ENCODE data around the gene SPEN.

The SPEN gene

GRCh38 chr1:15867288-15867687, 19.8 kb downstream of the SPEN start:
- Histone ChIP-seq H3K9ac (ENCODE audit: low read length) (no peak overlapping the region), H3K27ac (ENCODE audit: low read length) (no peak overlapping the region)

GRCh38 chr1:15869413-15869812, 21.9 kb downstream of the SPEN start:
- Histone ChIP-seq H3K36me3 (ENCODE audit: control insufficient read depth, low read depth, low read length) (peaks cover 5% of the 10 kb centered on the region), H3K4me1 (ENCODE audit: control insufficient read depth, low read depth, low read length) (no peaks in the 10 kb centered on the region), H3K4me3 (ENCODE audit: low read length) (no peak overlapping the region), H3K27ac (ENCODE audit: low read length) (no peak overlapping the region), H3K27me3 (ENCODE audit: control insufficient read depth, insufficient read depth, low read length) (no peaks in the 10 kb centered on the region), H3K9me3 (ENCODE audit: control insufficient read depth, low read depth, low read length) (no peaks in the 10 kb centered on the region), H3K9ac (ENCODE audit: low read length) (no peak overlapping the region)

More at GRCh38 chr1:15867288-15867687, 19.8 kb downstream of the SPEN start:
- Histone ChIP-seq H3K4me3 (ENCODE audit: low read length) (no peak overlapping the region), H3K36me3 (ENCODE audit: control insufficient read depth, low read depth, low read length) (no peaks in the 10 kb centered on the region), H3K4me1 (ENCODE audit: control insufficient read depth, low read depth, low read length) (no peaks in the 10 kb centered on the region), H3K27me3 (ENCODE audit: control insufficient read depth, insufficient read depth, low read length) (no peaks in the 10 kb centered on the region), H3K9me3 (ENCODE audit: control insufficient read depth, low read depth, low read length) (no peaks in the 10 kb centered on the region)

- no peak overlapping the region for H3K9ac ChIP-seq (ENCODE audit: low read length)
- no peak overlapping the region for H3K4me3 ChIP-seq (ENCODE audit: low read length)
- H3K27me3 ChIP-seq (ENCODE audit: control insufficient read depth, insufficient read depth, low read length) = no peaks in the 10 kb centered on the region
- H3K9me3 ChIP-seq (ENCODE audit: control insufficient read depth, low read depth, low read length) = no peaks in the 10 kb centered on the region
- H3K27ac ChIP-seq (ENCODE audit: low read length) = no peak overlapping the region
- H3K4me1 ChIP-seq (ENCODE audit: control insufficient read depth, low read depth, low read length) = no peaks in the 10 kb centered on the region
- peaks cover 5% of the 10 kb centered on the region for H3K36me3 ChIP-seq (ENCODE audit: control insufficient read depth, low read depth, low read length)
Measured at GRCh38 chr1:15870421-15870820, 22.9 kb downstream of the SPEN start.

- H3K9ac ChIP-seq (ENCODE audit: low read length) = no peak overlapping the region
- H3K27ac ChIP-seq (ENCODE audit: low read length) = no peak overlapping the region
Measured at GRCh38 chr1:15874471-15874870, 27.0 kb downstream of the SPEN start.

GRCh38 chr1:15876357-15877055, 29.0 kb downstream of the SPEN start:
- no peak overlapping the region for H3K27ac ChIP-seq (ENCODE audit: low read length)
- no peaks in the 10 kb centered on the region for H3K4me1 ChIP-seq (ENCODE audit: control insufficient read depth, low read depth, low read length)
- H3K9ac ChIP-seq (ENCODE audit: low read length) = no peak overlapping the region
- no peaks in the 10 kb centered on the region for H3K9me3 ChIP-seq (ENCODE audit: control insufficient read depth, low read depth, low read length)
- no peaks in the 10 kb centered on the region for H3K27me3 ChIP-seq (ENCODE audit: control insufficient read depth, insufficient read depth, low read length)
- no peak overlapping the region for H3K4me3 ChIP-seq (ENCODE audit: low read length)
- peaks cover 8% of the 10 kb centered on the region for H3K36me3 ChIP-seq (ENCODE audit: control insufficient read depth, low read depth, low read length)

More at GRCh38 chr1:15874471-15874870, 27.0 kb downstream of the SPEN start:
- H3K36me3 ChIP-seq (ENCODE audit: control insufficient read depth, low read depth, low read length) = peaks cover 8% of the 10 kb centered on the region
- H3K4me1 ChIP-seq (ENCODE audit: control insufficient read depth, low read depth, low read length) = no peaks in the 10 kb centered on the region
- H3K9me3 ChIP-seq (ENCODE audit: control insufficient read depth, low read depth, low read length) = no peaks in the 10 kb centered on the region
- no peak overlapping the region for H3K4me3 ChIP-seq (ENCODE audit: low read length)
- H3K27me3 ChIP-seq (ENCODE audit: control insufficient read depth, insufficient read depth, low read length) = no peaks in the 10 kb centered on the region

GRCh38 chr1:15881961-15882360, 34.5 kb downstream of the SPEN start:
- Histone ChIP-seq H3K27ac (ENCODE audit: low read length) (no peak overlapping the region), H3K9ac (ENCODE audit: low read length) (no peak overlapping the region), H3K9me3 (ENCODE audit: control insufficient read depth, low read depth, low read length) (no peaks in the 10 kb centered on the region), H3K36me3 (ENCODE audit: control insufficient read depth, low read depth, low read length) (no peaks in the 10 kb centered on the region), H3K4me1 (ENCODE audit: control insufficient read depth, low read depth, low read length) (peaks cover 15% of the 10 kb centered on the region), H3K4me3 (ENCODE audit: low read length) (no peak overlapping the region), H3K27me3 (ENCODE audit: control insufficient read depth, insufficient read depth, low read length) (no peaks in the 10 kb centered on the region)

- H3K4me3 ChIP-seq (ENCODE audit: low read length) = no peak overlapping the region
- no peaks in the 10 kb centered on the region for H3K9me3 ChIP-seq (ENCODE audit: control insufficient read depth, low read depth, low read length)
- H3K4me1 ChIP-seq (ENCODE audit: control insufficient read depth, low read depth, low read length) = peaks cover 15% of the 10 kb centered on the region
- H3K27ac ChIP-seq (ENCODE audit: low read length) = no peak overlapping the region
- H3K36me3 ChIP-seq (ENCODE audit: control insufficient read depth, low read depth, low read length) = no peaks in the 10 kb centered on the region
- no peaks in the 10 kb centered on the region for H3K27me3 ChIP-seq (ENCODE audit: control insufficient read depth, insufficient read depth, low read length)
- H3K9ac ChIP-seq (ENCODE audit: low read length) = no peak overlapping the region
Measured at GRCh38 chr1:15882665-15883064, 35.2 kb downstream of the SPEN start.

- Histone ChIP-seq H3K36me3 (ENCODE audit: control insufficient read depth, low read depth, low read length) (no peaks in the 10 kb centered on the region), H3K27ac (ENCODE audit: low read length) (no peak overlapping the region)
Measured at GRCh38 chr1:15883326-15883725, 35.8 kb downstream of the SPEN start.

GRCh38 chr1:15884477-15884876, 37.0 kb downstream of the SPEN start:
- no peaks in the 10 kb centered on the region for H3K36me3 ChIP-seq (ENCODE audit: control insufficient read depth, low read depth, low read length)
- H3K27me3 ChIP-seq (ENCODE audit: control insufficient read depth, insufficient read depth, low read length) = no peaks in the 10 kb centered on the region
- H3K27ac ChIP-seq (ENCODE audit: low read length) = no peak overlapping the region
- H3K9ac ChIP-seq (ENCODE audit: low read length) = no peak overlapping the region
- peaks cover 15% of the 10 kb centered on the region for H3K4me1 ChIP-seq (ENCODE audit: control insufficient read depth, low read depth, low read length)
- no peaks in the 10 kb centered on the region for H3K9me3 ChIP-seq (ENCODE audit: control insufficient read depth, low read depth, low read length)
- H3K4me3 ChIP-seq (ENCODE audit: low read length) = no peak overlapping the region

More at GRCh38 chr1:15883326-15883725, 35.8 kb downstream of the SPEN start:
- no peaks in the 10 kb centered on the region for H3K27me3 ChIP-seq (ENCODE audit: control insufficient read depth, insufficient read depth, low read length)
- peaks cover 15% of the 10 kb centered on the region for H3K4me1 ChIP-seq (ENCODE audit: control insufficient read depth, low read depth, low read length)
- H3K4me3 ChIP-seq (ENCODE audit: low read length) = no peak overlapping the region
- H3K9ac ChIP-seq (ENCODE audit: low read length) = no peak overlapping the region
- H3K9me3 ChIP-seq (ENCODE audit: control insufficient read depth, low read depth, low read length) = no peaks in the 10 kb centered on the region

GRCh38 chr1:15885269-15885668, 37.8 kb downstream of the SPEN start:
- Histone ChIP-seq H3K9me3 (ENCODE audit: control insufficient read depth, low read depth, low read length) (no peaks in the 10 kb centered on the region), H3K27me3 (ENCODE audit: control insufficient read depth, insufficient read depth, low read length) (no peaks in the 10 kb centered on the region), H3K27ac (ENCODE audit: low read length) (no peak overlapping the region), H3K4me1 (ENCODE audit: control insufficient read depth, low read depth, low read length) (peaks cover 15% of the 10 kb centered on the region), H3K9ac (ENCODE audit: low read length) (no peak overlapping the region), H3K36me3 (ENCODE audit: control insufficient read depth, low read depth, low read length) (no peaks in the 10 kb centered on the region), H3K4me3 (ENCODE audit: low read length) (no peak overlapping the region)

- H3K36me3 ChIP-seq (ENCODE audit: control insufficient read depth, low read depth, low read length) = no peaks in the 10 kb centered on the region
- H3K27ac ChIP-seq (ENCODE audit: low read length) = peak overlapping the region; percentile 50
- peak overlapping the region; percentile 2 for H3K4me3 ChIP-seq (ENCODE audit: low read length)
- no peaks in the 10 kb centered on the region for H3K9me3 ChIP-seq (ENCODE audit: control insufficient read depth, low read depth, low read length)
- no peaks in the 10 kb centered on the region for H3K27me3 ChIP-seq (ENCODE audit: control insufficient read depth, insufficient read depth, low read length)
- H3K9ac ChIP-seq (ENCODE audit: low read length) = peak overlapping the region; percentile 55
- H3K4me1 ChIP-seq (ENCODE audit: control insufficient read depth, low read depth, low read length) = peaks cover 15% of the 10 kb centered on the region
Measured at GRCh38 chr1:15885701-15886610, 38.4 kb downstream of the SPEN start.
